ENCODE results near the gene AGRN.

AGRN gene

GRCh38 chr1:1033009-1033587 lies 13.2 kb downstream of the AGRN start:
- peak; percentile 96 for FAIRE-seq
- peak; percentile 100 for DNase-seq (ENCODE audit: insufficient read length, low spot score)

GRCh38 chr1:1033731-1034438 lies 14.0 kb downstream of the AGRN start:
- no peak for DNase-seq (ENCODE audit: insufficient read length, low spot score)
- no peak for FAIRE-seq

GRCh38 chr1:1034439-1034781 lies 14.5 kb downstream of the AGRN start:
- DNase-seq (ENCODE audit: insufficient read length, low spot score) (no peak), FAIRE-seq (no peak)

GRCh38 chr1:1035291-1035943 lies 15.5 kb downstream of the AGRN start:
- DNase-seq (ENCODE audit: insufficient read length, low spot score): no peak
- no peak for FAIRE-seq

- FAIRE-seq (no peak), DNase-seq (ENCODE audit: insufficient read length, low spot score) (no peak)
These were observed 17.7 kb downstream of the AGRN start for GRCh38 chr1:1037366-1038327.

- DNase-seq (ENCODE audit: insufficient read length, low spot score) (peak; percentile 75), FAIRE-seq (peak; percentile 99)
These were observed 18.8 kb downstream of the AGRN start for GRCh38 chr1:1038694-1039093.

- FAIRE-seq (peak; percentile 55), DNase-seq (ENCODE audit: insufficient read length, low spot score) (peak; percentile 63)
These were observed 19.4 kb downstream of the AGRN start for GRCh38 chr1:1039145-1039910.

GRCh38 chr1:1040004-1040991 lies 20.4 kb downstream of the AGRN start:
- DNase-seq (ENCODE audit: insufficient read length, low spot score): peak; percentile 100
- peak; percentile 86 for FAIRE-seq

GRCh38 chr1:1041092-1041523 lies 21.2 kb downstream of the AGRN start:
- no peak for FAIRE-seq
- DNase-seq (ENCODE audit: insufficient read length, low spot score): no peak

GRCh38 chr1:1041873-1042272 lies 22.0 kb downstream of the AGRN start:
- DNase-seq (ENCODE audit: insufficient read length, low spot score) (no peak), FAIRE-seq (no peak)

GRCh38 chr1:1042835-1043234 lies 22.9 kb downstream of the AGRN start:
- DNase-seq (ENCODE audit: insufficient read length, low spot score): no peak

GRCh38 chr1:1043411-1043810 lies 23.5 kb downstream of the AGRN start:
- FAIRE-seq: no peak
- no peak for DNase-seq (ENCODE audit: insufficient read length, low spot score)

More at GRCh38 chr1:1042835-1043234, 22.9 kb downstream of the AGRN start:
- FAIRE-seq: no peak

GRCh38 chr1:1043921-1044320 lies 24.0 kb downstream of the AGRN start:
- DNase-seq (ENCODE audit: insufficient read length, low spot score) (no peak), FAIRE-seq (no peak)

GRCh38 chr1:1044455-1045078 lies 24.6 kb downstream of the AGRN start:
- FAIRE-seq (no peak), DNase-seq (ENCODE audit: insufficient read length, low spot score) (no peak)

- no peak for DNase-seq (ENCODE audit: insufficient read length, low spot score)
- FAIRE-seq: no peak
These were observed 25.2 kb downstream of the AGRN start for GRCh38 chr1:1045129-1045528.

- FAIRE-seq (no peak), DNase-seq (ENCODE audit: insufficient read length, low spot score) (no peak)
These were observed 26.3 kb downstream of the AGRN start for GRCh38 chr1:1046243-1046642.

GRCh38 chr1:1046767-1047166 lies 26.8 kb downstream of the AGRN start:
- no peak for DNase-seq (ENCODE audit: insufficient read length, low spot score)
- no peak for FAIRE-seq

- FAIRE-seq (no peak), DNase-seq (ENCODE audit: insufficient read length, low spot score) (no peak)
These were observed 27.5 kb downstream of the AGRN start for GRCh38 chr1:1047407-1047806.

GRCh38 chr1:1047963-1048362 lies 28.0 kb downstream of the AGRN start:
- no peak for FAIRE-seq
- no peak for DNase-seq (ENCODE audit: insufficient read length, low spot score)

All from GM19239 (cell line).